Psoas muscle (tissue), 8 donors: Measurements from ENCODE around the gene RGS12. TPM values are rescaled to one million over a fixed set of nuclear protein-coding genes. Genes with fewer than 3 reads are reported as not detected.

Source experiments
- ATAC-seq, 4 donors: fragments of 200-7000 bp; cut with Tn5 transposase; one replicate each; pipeline ENCODE4 v1.9.1; 2020; ENCODE audit warnings: moderate library complexity in 3 of 4, mild to moderate bottlenecking in 2 of 4
- DNase-seq, 2 donors: peaks; one replicate each; pipeline ENCODE4 v3.0.0-alpha.2; 2020
- H3K27ac ChIP-seq: fragments of 200-600 bp; one replicate; pipeline ENCODE4 v1.8.0; 2022
- H3K27me3 ChIP-seq, 3 donors: fragments of 200-600 bp in 1 of 3; one replicate each; pipeline versions ENCODE4 v1.6.1 to v1.8.0; 2013 to 2022; ENCODE audit warnings: low read length in 2 of 3, mild to moderate bottlenecking in 2 of 3, moderate library complexity in 1 of 3; ENCODE audit not compliant: insufficient read depth in 3 of 3
- H3K36me3 ChIP-seq, 2 donors: fragments of 200-600 bp in 1 of 2; one replicate each; pipeline versions ENCODE4 v1.6.1 to v1.8.0; 2013 to 2022; ENCODE audit warnings: low read depth in 1 of 2, mild to moderate bottlenecking in 1 of 2, moderate library complexity in 1 of 2; ENCODE audit not compliant: insufficient read depth in 1 of 2
- H3K4me1 ChIP-seq: fragments of 200-600 bp; one replicate; pipeline ENCODE4 v1.8.0; 2022
- H3K4me3 ChIP-seq: fragments of 200-600 bp; one replicate; pipeline ENCODE4 v1.8.0; 2022; ENCODE audit warnings: mild to moderate bottlenecking
- H3K9me3 ChIP-seq: fragments of 200-600 bp; one replicate; pipeline ENCODE4 v1.8.0; 2022
- CTCF ChIP-seq: fragments of 200-600 bp; IDR thresholded peaks from one replicate; pipeline ENCODE4 v1.8.0; 2022; ENCODE audit warnings: antibody characterized with exemption
- WGBS, 3 donors: extraction: QIAGEN DNeasy Blood & Tissue Kit; methylation state at CpG; one replicate each; pipeline versions ENCODE4 v1.1.6 to v1.1.7; 2013; 5-methylcytosine and 5-hydroxymethylcytosine counted together
- intact Hi-C, 2 donors: fragments of 100-400 bp; cut with DNase I; formaldehyde crosslinking; loops; one replicate each; pipeline versions ENCODE4 v1.11.0 to v1.14.2; 2022
- polyA plus RNA-seq, 3 donors: library from polyadenylated mRNA; stranded (reverse); fragments of 200-250 nt; gene quantifications; one replicate each; pipeline ENCODE4 v1.2.3, GENCODE V29; 2013
- total RNA-seq, 4 donors: library from RNA; stranded (reverse); fragmentation: NEBNext Ultra II Directional in 2 of 4; extraction: Animal tissue kit (Norgen Biotek cat#: 25700) in 2 of 4; gene quantifications; one replicate each; pipeline versions ENCODE4 v1.2.1 to v1.2.4, GENCODE V29; 2021 to 2023
- donor health status: healthy with polysubstance abuse.
- donor health status: DM: no; HTN: no; CAD: no; lungs with moderate emphysema.
- donor health status: Bipolar disorder and iron deficiency.
- donor health status: healthy.
- donor health status: DM: yes; HTN: yes; CAD: no.
- donor health status: DM: no; HTN: no; CAD: no.
- donor health status: DM: no; HTN: no; CAD: no.
- donor health status: DM: yes; HTN: yes; CAD: no.

The RGS12 gene
- total and polyA plus RNA-seq, 7 donors = 7.5 to 29.0 (median 17.6) TPM

GRCh38 chr4:3337357-3337732 is 44.5 kb downstream of the RGS12 start:
- TF ChIP-seq CTCF = no peak
- no peak overlapping the region for H3K4me3 ChIP-seq
- H3K9me3 ChIP-seq = no peaks in the 10 kb centered on the region
- DNase-seq = no peak
- no peak overlapping the region for H3K27ac ChIP-seq
- H3K36me3 ChIP-seq = no peaks in the 10 kb centered on the region
- H3K4me1 ChIP-seq = peaks cover 6% of the 10 kb centered on the region
- WGBS, 3 donors = 97 to 98% (median 97%) methylated on average over 6 of the region's 6 CpGs
- ATAC-seq = no peak
- intact Hi-C loops = no loop called here
- no peaks in the 10 kb centered on the region for H3K27me3 ChIP-seq

- H3K27me3 ChIP-seq = no peaks in the 10 kb centered on the region
- intact Hi-C loops = no loop called here
- no peak for ATAC-seq
- peaks cover 0 to under 1% of the 10 kb centered on the region in 2 donors for H3K36me3 ChIP-seq
- TF ChIP-seq CTCF = no peak
- no peak for DNase-seq
- 94 to 96% (median 95%) methylated on average over 8 of the region's 8 CpGs for WGBS, 3 donors
- H3K4me1 ChIP-seq = peaks cover 6% of the 10 kb centered on the region
- H3K9me3 ChIP-seq = no peaks in the 10 kb centered on the region
- no peak overlapping the region for H3K27ac ChIP-seq
- no peak overlapping the region for H3K4me3 ChIP-seq
Observed at GRCh38 chr4:3337811-3338210, 45.0 kb downstream of the RGS12 start.

- WGBS, 3 donors = 68 to 84% (median 72%) methylated on average over 13 of the region's 13 CpGs
- H3K36me3 ChIP-seq = peaks cover 0 to 7% of the 10 kb centered on the region in 2 donors
- no peak overlapping the region for H3K27ac ChIP-seq
- no peak overlapping the region for H3K4me3 ChIP-seq
- ATAC-seq (no peak), DNase-seq (no peak)
- peaks cover 6% of the 10 kb centered on the region for H3K4me1 ChIP-seq
- H3K27me3 ChIP-seq = no peaks in the 10 kb centered on the region
- intact Hi-C loops = no loop called here
- TF ChIP-seq CTCF = no peak
- no peaks in the 10 kb centered on the region for H3K9me3 ChIP-seq
Observed at GRCh38 chr4:3338321-3338838, 45.6 kb downstream of the RGS12 start.

GRCh38 chr4:3338976-3339531 is 46.2 kb downstream of the RGS12 start:
- H3K27me3 ChIP-seq = no peaks in the 10 kb centered on the region
- H3K4me1 ChIP-seq = peaks cover 6% of the 10 kb centered on the region
- H3K27ac ChIP-seq = no peak overlapping the region
- peaks cover 0 to 12% of the 10 kb centered on the region in 2 donors for H3K36me3 ChIP-seq
- ATAC-seq (no peak), DNase-seq (no peak)
- H3K4me3 ChIP-seq = no peak overlapping the region
- no peaks in the 10 kb centered on the region for H3K9me3 ChIP-seq
- no peak for TF ChIP-seq CTCF
- WGBS, 3 donors = 93 to 94% (median 93%) methylated on average over 10 of the region's 10 CpGs
- intact Hi-C loops = no loop called here

GRCh38 chr4:3339577-3339976 is 46.8 kb downstream of the RGS12 start:
- no peak for ATAC-seq
- no peak for TF ChIP-seq CTCF

More at GRCh38 chr4:3339577-3339976, 46.8 kb downstream of the RGS12 start:
- Histone ChIP-seq H3K27me3 (no peaks in the 10 kb centered on the region), H3K4me3 (no peak overlapping the region), H3K36me3 (peaks cover 0 to 12% of the 10 kb centered on the region in 2 donors), H3K4me1 (peaks cover 6% of the 10 kb centered on the region), H3K27ac (no peak overlapping the region), H3K9me3 (no peaks in the 10 kb centered on the region)
- DNase-seq = no peak
- intact Hi-C loops = no loop called here
- WGBS, 3 donors = 97 to 100% (median 99%) methylated on average over 3 of the region's 3 CpGs
